Endothelial cell (in vitro differentiated cells): Measurements from ENCODE around the gene NFKBIB. TPM values are rescaled to one million over a fixed set of nuclear protein-coding genes. Genes with fewer than 3 reads are reported as not detected.
"Not testable (repeated sequence)": the region's sequence is repeated elsewhere in the genome, so short reads cannot be mapped to it uniquely, and the experiment has no call there.

Experiments
- DNase-seq: peaks from one replicate; pipeline ENCODE4 v3.0.0; 2021; ENCODE audit warnings: low spot score
- H3K27ac Mint-ChIP-seq: one replicate; pipeline ENCODE4 v1.8.0; 2021; ENCODE audit warnings: mixed read lengths, inconsistent platforms; ENCODE audit not compliant: unreplicated experiment
- H3K27me3 Mint-ChIP-seq: one replicate; pipeline ENCODE4 v1.8.0; 2021; ENCODE audit warnings: mild to moderate bottlenecking, moderate library complexity, mixed read lengths, inconsistent platforms; ENCODE audit not compliant: unreplicated experiment
- H3K36me3 Mint-ChIP-seq: one replicate; pipeline ENCODE4 v1.8.0; 2021; ENCODE audit warnings: mild to moderate bottlenecking, low read depth, mixed read lengths, inconsistent platforms; ENCODE audit not compliant: unreplicated experiment
- H3K4me1 Mint-ChIP-seq: one replicate; pipeline ENCODE4 v1.8.0; 2021; ENCODE audit warnings: mild to moderate bottlenecking, mixed read lengths, inconsistent platforms; ENCODE audit not compliant: unreplicated experiment
- H3K4me3 Mint-ChIP-seq: one replicate; pipeline ENCODE4 v1.8.0; 2021; ENCODE audit warnings: mild to moderate bottlenecking, mixed read lengths, inconsistent platforms; ENCODE audit not compliant: unreplicated experiment
- H3K9me3 Mint-ChIP-seq: one replicate; pipeline ENCODE4 v1.8.0; 2021; ENCODE audit warnings: mixed read lengths, inconsistent platforms; ENCODE audit not compliant: unreplicated experiment
- CTCF ChIP-seq: fragments of 200-600 bp; sonication (generic); IDR thresholded peaks from one replicate; pipeline ENCODE4 v1.5.0; 2021; ENCODE audit warnings: antibody characterized with exemption; ENCODE audit not compliant: unreplicated experiment
- total RNA-seq: library from RNA; stranded (reverse); fragmentation: NEBNext Ultra II Directional; extraction: Animal tissue kit (Norgen Biotek cat#: 25700); gene quantifications from one replicate; pipeline ENCODE4 v1.2.1, GENCODE V29; 2021; ENCODE audit not compliant: unreplicated experiment

Gene NFKBIB
- total RNA-seq, 1 donor from 2014 or later, result 16.9 TPM

- Mint-ChIP-seq H3K36me3 (peaks cover 29% of the 10 kb centered on the region), H3K27me3 (peaks cover 11% of the 10 kb centered on the region), H3K9me3 (no peaks in the 10 kb centered on the region), H3K27ac (peak within 1 kb of the TSS; percentile 93), H3K4me1 (peaks cover 15% of the 10 kb centered on the region), H3K4me3 (peak within 1 kb of the TSS; percentile 97)
- DNase-seq, result peak; percentile 95
- no peak for TF ChIP-seq CTCF
Measured at GRCh38 chr19:38930776-38931520, 31.2 kb downstream of the NFKBIB start, which contains the start of gene MRPS12. TSS of gene MRPS12 (plus strand) at chr19:38930944. CDS start at chr19:38931295, 351 bp downstream.

GRCh38 chr19:38931521-38931793, 31.7 kb downstream of the NFKBIB start:
- Mint-ChIP-seq H3K36me3 (peaks cover 30% of the 10 kb centered on the region), H3K27ac (peak overlapping the region; percentile 93), H3K4me1 (peaks cover 15% of the 10 kb centered on the region), H3K27me3 (peaks cover 11% of the 10 kb centered on the region), H3K4me3 (peak overlapping the region; percentile 97), H3K9me3 (no peaks in the 10 kb centered on the region)
- TF ChIP-seq CTCF, result no peak
- DNase-seq, result no peak

GRCh38 chr19:38932425-38933179, 32.8 kb downstream of the NFKBIB start:
- peak overlapping the region; percentile 77 for H3K4me3 Mint-ChIP-seq
- H3K9me3 Mint-ChIP-seq, result no peaks in the 10 kb centered on the region
- peaks cover 30% of the 10 kb centered on the region for H3K36me3 Mint-ChIP-seq
- H3K27me3 Mint-ChIP-seq, result peaks cover 10% of the 10 kb centered on the region
- no peak for DNase-seq
- peaks cover 15% of the 10 kb centered on the region for H3K4me1 Mint-ChIP-seq
- H3K27ac Mint-ChIP-seq, result peak overlapping the region; percentile 77
- no peak for TF ChIP-seq CTCF

GRCh38 chr19:38933544-38933943, 33.8 kb downstream of the NFKBIB start:
- H3K27ac Mint-ChIP-seq, result no peak overlapping the region
- peaks cover 30% of the 10 kb centered on the region for H3K36me3 Mint-ChIP-seq
- H3K4me3 Mint-ChIP-seq, result peak overlapping the region; percentile 68
- TF ChIP-seq CTCF, result no peak
- no peaks in the 10 kb centered on the region for H3K9me3 Mint-ChIP-seq
- H3K27me3 Mint-ChIP-seq, result peaks cover 9% of the 10 kb centered on the region
- peaks cover 15% of the 10 kb centered on the region for H3K4me1 Mint-ChIP-seq
- DNase-seq, result no peak

- peaks cover 27% of the 10 kb centered on the region for H3K4me1 Mint-ChIP-seq
- H3K4me3 Mint-ChIP-seq, result peak overlapping the region; percentile 45
- peaks cover 10% of the 10 kb centered on the region for H3K27me3 Mint-ChIP-seq
- peak overlapping the region; percentile 89 for H3K27ac Mint-ChIP-seq
- DNase-seq, result no peak
- no peak for TF ChIP-seq CTCF
- H3K9me3 Mint-ChIP-seq, result no peaks in the 10 kb centered on the region
- peaks cover 15% of the 10 kb centered on the region for H3K36me3 Mint-ChIP-seq
Measured at GRCh38 chr19:38939957-38940356, 40.2 kb downstream of the NFKBIB start.

GRCh38 chr19:38941466-38941865, 41.7 kb downstream of the NFKBIB start:
- not testable (repeated sequence) for H3K9me3 Mint-ChIP-seq, H3K4me3 Mint-ChIP-seq, H3K36me3 Mint-ChIP-seq, H3K27me3 Mint-ChIP-seq, DNase-seq, H3K27ac Mint-ChIP-seq
- peaks cover 27% of the 10 kb centered on the region for H3K4me1 Mint-ChIP-seq
